ENCODE measurements around the gene PAX5.

The PAX5 gene

GRCh38 chr9:36833954-36834353 lies 200.1 kb downstream of the PAX5 start:
- no peak for DNase-seq (ENCODE audit: low spot score)

- DNase-seq (ENCODE audit: low spot score): no peak
Measured at GRCh38 chr9:36832164-36832795, 201.8 kb downstream of the PAX5 start.

GRCh38 chr9:36831381-36832161 lies 202.5 kb downstream of the PAX5 start:
- no peak for DNase-seq (ENCODE audit: low spot score)

GRCh38 chr9:36828611-36829013 lies 205.5 kb downstream of the PAX5 start:
- DNase-seq (ENCODE audit: low spot score): no peak

- no peak for DNase-seq (ENCODE audit: low spot score)
Measured at GRCh38 chr9:36827593-36827992, 206.5 kb downstream of the PAX5 start.

DNA sequence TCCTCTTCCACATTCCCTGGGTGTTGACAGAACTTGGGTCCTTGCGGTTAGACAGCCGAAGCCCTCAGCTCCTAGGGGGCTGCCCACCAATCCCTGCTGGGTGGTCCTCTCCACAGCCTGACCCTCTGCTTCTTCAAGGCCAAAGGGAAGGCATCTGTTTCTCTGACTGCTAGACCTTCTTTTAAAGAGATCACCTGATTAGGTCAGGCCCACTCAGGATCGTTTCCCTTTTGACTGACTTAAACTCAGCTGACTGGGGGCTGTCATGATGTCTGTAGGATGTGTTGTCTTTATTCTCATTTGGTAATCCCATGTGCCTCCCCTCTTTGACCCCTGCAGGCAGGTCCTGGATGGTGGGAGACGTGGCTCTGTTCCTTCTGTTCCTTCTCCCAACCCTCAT lies 207.5 kb downstream of the PAX5 start:
- DNase-seq (ENCODE audit: low spot score): no peak

DNA sequence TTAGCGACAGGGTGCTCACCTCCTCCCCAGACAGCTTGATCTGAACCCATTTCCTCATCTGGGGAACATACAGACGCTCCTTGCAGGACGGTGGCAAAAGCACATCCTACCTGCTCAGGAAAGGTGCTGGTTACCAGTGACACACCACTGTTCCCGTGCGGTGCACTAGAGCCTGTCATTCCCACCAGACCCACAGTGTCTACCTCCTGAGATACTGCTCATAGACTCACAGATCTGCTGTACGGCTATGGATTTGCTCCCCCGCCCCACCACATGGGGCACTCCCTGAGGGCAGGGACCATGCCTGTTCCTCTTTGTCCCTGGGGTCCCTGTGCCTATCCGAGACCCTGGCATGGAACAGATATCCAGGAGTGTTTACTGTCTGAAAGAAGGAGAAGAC lies 208.9 kb downstream of the PAX5 start:
- DNase-seq (ENCODE audit: low spot score): no peak

- no peak for DNase-seq (ENCODE audit: low spot score)
Measured at GRCh38 chr9:36823934-36824333, 210.1 kb downstream of the PAX5 start.

DNA sequence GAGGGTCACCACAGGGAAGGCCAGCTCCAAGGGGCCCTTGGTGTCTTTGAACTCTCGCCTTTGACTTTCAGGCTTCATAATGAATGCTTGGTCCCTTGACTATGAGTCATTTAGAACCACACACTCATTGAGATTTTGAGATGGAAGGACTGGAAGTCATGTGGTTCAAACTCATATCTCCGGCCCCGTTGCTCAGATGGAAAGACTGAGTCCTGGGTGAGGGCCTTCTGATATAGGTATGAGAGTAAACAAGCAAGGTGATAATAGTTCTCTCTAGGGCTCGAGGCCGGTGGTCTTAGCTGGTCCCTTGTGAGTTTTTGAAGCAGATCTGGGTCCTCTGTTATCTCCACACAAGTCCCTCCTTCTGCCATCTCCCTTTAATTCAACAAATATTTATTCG lies 210.6 kb downstream of the PAX5 start:
- DNase-seq (ENCODE audit: low spot score): no peak

- DNase-seq (ENCODE audit: low spot score): no peak
Measured at GRCh38 chr9:36822201-36822600, 211.9 kb downstream of the PAX5 start.

DNA sequence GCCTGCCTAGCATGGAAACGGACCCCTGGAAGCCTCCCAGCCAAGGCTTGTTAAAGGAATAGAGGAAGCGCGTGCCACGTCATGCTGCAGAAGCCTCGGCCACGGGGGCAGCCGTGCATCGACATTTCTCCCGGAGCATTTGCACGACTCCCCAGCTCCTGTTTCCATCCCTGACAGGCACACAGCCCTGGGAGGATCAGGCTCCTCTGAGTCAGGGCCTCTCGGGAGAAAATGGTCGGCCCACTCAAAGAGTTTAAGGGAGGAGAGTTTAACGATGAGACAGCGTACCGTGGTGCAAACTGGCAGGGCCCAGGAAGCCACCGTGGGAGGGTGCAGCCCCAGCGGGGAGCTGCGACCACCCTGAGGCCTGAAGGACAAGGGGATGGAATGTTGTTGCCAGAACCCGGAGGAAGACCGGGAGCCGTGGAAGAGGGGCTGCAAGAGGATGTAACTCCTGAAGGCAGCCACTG lies 213.6 kb downstream of the PAX5 start:
- no peak for DNase-seq (ENCODE audit: low spot score)

- no peak for DNase-seq (ENCODE audit: low spot score)
Measured at GRCh38 chr9:36818965-36819870, 214.8 kb downstream of the PAX5 start.

DNA sequence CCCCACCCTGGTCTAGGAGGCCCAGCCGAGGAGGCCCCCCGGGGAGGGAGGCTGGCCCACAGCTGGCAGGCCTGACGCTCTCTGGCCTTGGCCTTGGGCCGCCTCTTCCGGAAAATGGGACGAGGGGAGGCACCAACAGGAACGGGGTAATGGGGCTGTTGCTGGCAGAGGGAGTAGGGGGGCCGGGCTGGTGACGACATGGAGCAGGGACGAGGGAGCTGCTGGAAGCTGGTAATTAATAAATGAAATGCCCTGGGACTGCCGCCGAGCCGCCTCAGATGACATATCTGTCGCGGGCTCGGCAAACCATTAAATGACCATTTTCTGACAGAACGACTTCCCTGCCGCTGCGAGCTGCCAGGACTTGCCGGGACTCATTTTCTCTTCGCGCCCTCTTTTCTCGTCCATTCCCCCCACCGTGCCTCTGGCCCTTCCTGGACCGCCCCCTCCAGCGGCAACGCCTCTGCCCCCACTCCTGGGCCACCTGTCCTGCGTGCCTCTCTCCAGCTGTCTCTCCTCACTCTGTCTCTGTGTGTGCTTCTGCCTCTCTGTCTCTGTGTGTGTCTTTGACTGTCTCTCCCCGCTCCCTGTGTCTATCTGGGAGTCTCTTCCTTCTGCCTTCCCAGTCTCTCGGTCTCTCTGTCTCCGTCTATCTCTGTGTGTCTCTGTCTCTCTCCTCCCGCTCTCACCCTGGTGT lies 215.7 kb downstream of the PAX5 start:
- no peak for DNase-seq (ENCODE audit: low spot score)

GRCh38 chr9:36817160-36817834 lies 216.8 kb downstream of the PAX5 start:
- DNase-seq (ENCODE audit: low spot score): no peak

- DNase-seq (ENCODE audit: low spot score): no peak
Measured at GRCh38 chr9:36816371-36816770, 217.7 kb downstream of the PAX5 start.

DNA sequence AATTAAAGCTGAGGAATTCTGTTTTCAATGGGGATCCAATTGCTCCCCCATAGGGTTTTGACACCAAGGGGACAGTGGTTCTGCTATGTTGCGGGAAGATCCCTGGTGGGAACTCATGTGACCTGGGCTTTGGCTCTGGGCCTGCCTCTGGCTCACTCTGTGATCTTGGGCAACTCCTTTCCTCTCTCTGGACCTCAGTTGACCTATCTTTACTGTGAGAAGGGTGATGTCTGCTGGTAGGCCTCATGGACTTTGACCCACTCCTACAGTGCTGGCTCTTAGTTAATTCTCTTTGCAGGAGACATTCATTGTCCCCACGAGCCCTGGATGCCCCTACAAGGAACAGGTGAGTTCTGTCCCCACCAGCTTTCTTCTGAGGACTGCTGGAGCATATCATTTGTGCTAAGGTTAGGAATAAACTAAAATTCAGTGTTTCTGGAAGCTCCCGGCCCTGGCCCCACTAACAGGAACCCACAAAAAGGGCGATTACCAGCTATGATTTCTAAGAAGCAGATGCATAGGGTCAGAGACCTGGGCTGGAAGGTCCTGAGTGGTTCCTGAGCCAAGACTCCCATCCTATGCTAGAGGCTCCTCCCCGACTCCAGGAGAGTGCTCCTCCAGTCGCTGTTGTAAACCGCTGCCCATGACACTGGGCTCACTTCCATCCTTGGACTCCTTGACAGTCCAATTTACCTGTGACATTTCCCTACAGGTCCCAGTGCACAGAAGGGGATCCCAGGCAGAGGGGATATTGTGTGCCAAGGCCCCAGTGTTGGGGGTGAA lies 218.3 kb downstream of the PAX5 start:
- DNase-seq (ENCODE audit: low spot score): no peak

DNA sequence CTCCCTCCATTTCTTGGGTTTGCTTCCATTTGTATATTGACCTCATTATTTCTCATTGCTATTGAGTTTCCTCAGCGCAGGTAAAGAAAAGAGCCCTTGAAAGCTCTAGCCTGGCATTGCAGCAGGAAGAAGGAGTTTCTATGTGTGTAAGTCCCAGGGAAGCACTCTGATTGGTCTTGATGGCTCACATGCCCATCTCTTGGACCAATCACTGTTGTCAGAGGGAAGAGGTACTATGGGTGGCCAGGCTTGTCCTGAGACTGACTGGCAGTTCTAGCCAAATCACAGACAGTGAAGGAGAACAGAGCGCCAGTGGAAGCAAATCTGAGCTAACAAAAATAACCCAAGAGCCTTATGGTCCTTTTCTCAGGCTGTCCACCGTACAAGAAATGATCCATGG lies 219.0 kb downstream of the PAX5 start:
- DNase-seq (ENCODE audit: low spot score): no peak

DNA sequence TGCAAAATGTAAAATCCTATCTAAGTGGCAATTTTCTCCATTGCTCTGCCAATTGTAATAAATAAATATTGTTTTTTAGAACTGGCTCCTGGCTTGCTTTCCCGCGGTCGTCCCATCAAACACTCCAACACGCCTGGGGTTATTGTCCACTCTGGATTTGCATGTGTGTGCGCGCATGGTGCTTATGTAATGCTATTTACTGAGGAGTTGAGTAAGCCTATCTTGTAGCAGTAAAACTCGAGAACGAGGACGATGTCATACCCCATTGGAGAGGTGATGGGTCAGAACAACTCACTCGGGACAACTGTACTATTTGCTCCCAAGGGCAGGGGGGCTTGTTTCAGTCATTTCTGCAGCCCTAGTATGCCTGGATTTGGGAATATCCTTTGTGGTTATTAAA lies 220.9 kb downstream of the PAX5 start:
- no peak for DNase-seq (ENCODE audit: low spot score)

- no peak for DNase-seq (ENCODE audit: low spot score)
Measured at GRCh38 chr9:36812556-36812955, 221.5 kb downstream of the PAX5 start.

- DNase-seq (ENCODE audit: low spot score): no peak
Measured at GRCh38 chr9:36808251-36808650, 225.8 kb downstream of the PAX5 start.

DNA sequence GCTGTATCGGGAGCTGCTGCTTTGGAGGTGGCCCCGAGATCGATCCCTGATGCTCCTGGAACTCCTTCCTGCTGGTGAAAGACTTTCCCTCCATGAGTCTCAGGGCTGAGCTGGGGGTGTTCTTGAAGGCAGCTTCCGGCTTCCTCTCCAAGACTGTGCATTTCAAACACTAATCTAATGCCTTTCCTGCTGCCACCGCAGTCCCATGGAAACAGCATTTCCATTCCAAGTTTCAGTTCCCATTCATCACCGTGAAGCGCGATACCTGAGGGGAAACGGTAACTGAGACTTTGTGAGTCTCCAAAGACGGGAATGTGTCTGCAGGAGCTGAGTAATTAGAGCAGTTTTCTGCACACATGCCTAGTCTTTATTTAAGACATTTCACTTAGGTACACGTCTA lies 230.1 kb downstream of the PAX5 start:
- no peak for DNase-seq (ENCODE audit: low spot score)

All from CD4-positive, alpha-beta T cell treated with Interleukin-6 at 100 ng/mL for 8 hours (primary cell).